Panc1 (cell line): ENCODE results near the gene CA9. TPM values are rescaled to one million over a fixed set of nuclear protein-coding genes. Genes with fewer than 3 reads are reported as not detected.
"Not testable (repeated sequence)": the region's sequence is repeated elsewhere in the genome, so short reads cannot be mapped to it uniquely, and the experiment has no call there.

Experiments
- ATAC-seq: fragments of 200-7000 bp; cut with Tn5 transposase; 2 replicates; pipeline ENCODE4 v1.9.1; 2020; ENCODE audit warnings: mild to moderate bottlenecking, moderate library complexity
- BruUV-seq: library from RNA; stranded (reverse); fragments of 400-500 nt; replicated peaks from 2 replicates; lab custom pipeline; 2021; lab: Mats Ljungman, UMichigan
- CTCF ChIA-PET: fragments of 300-600 bp; sonication (Branson Sonifier 250); formaldehyde crosslinking; loops from one replicate; lab custom pipeline; 2022; ENCODE audit warnings: antibody characterized with exemption; lab: Charles Lee
- POLR2A ChIA-PET: fragments of 300-600 bp; sonication (Branson Sonifier 250); formaldehyde crosslinking; loops from one replicate; lab custom pipeline; 2022; ENCODE audit warnings: antibody characterized with exemption; lab: Charles Lee
- DNase-seq: peaks from one replicate; pipeline ENCODE4 v3.0.0-alpha.2; 2010; ENCODE audit warnings: low read depth, low spot score
- H3K27ac ChIP-seq: 2 replicates; pipeline ENCODE4 v1.5.1; 2011; ENCODE audit warnings: mild to moderate bottlenecking, low read length, inconsistent platforms
- H3K27me3 ChIP-seq: fragments of 200-500 bp; sonication (Bioruptor generic); 2 replicates; pipeline ENCODE4 v1.6.0; 2014; ENCODE audit warnings: low read length, inconsistent platforms; ENCODE audit not compliant: control insufficient read depth, insufficient read depth
- H3K36me3 ChIP-seq: fragments of 200-500 bp; sonication (Bioruptor generic); 2 replicates; pipeline ENCODE4 v1.5.1; 2014; ENCODE audit warnings: inconsistent platforms, mild to moderate bottlenecking, low read length, moderate library complexity; ENCODE audit not compliant: control insufficient read depth, insufficient read depth
- H3K4me1 ChIP-seq: 2 replicates; pipeline ENCODE4 v1.5.1; 2011; ENCODE audit warnings: inconsistent platforms, mild to moderate bottlenecking, low read length, moderate library complexity; ENCODE audit not compliant: control insufficient read depth, insufficient read depth
- H3K4me3 ChIP-seq, 2 experiments: 2 replicates each; pipeline ENCODE4 v1.5.1; 2011 to 2012; ENCODE audit warnings: low read depth in 2 of 2, low read length in 2 of 2, mild to moderate bottlenecking in 2 of 2, inconsistent platforms in 1 of 2, moderate library complexity in 1 of 2
- H3K9me3 ChIP-seq: fragments of 200-500 bp; sonication (Bioruptor generic); 2 replicates; pipeline ENCODE4 v1.5.1; 2014; ENCODE audit warnings: low read depth, mild to moderate bottlenecking, inconsistent platforms, low read length, moderate library complexity; ENCODE audit not compliant: control insufficient read depth, insufficient read depth
- POLR2AphosphoS5 ChIP-seq: IDR thresholded peaks from 2 replicates; pipeline ENCODE4 v1.6.1; 2012; ENCODE audit warnings: mild to moderate bottlenecking, low read depth, low read length, moderate library complexity
- REST ChIP-seq, 2 experiments: IDR thresholded peaks; 2 replicates each; pipeline ENCODE4 v1.6.1; 2011 to 2012; ENCODE audit warnings: low read depth in 2 of 2, control low read depth in 1 of 2, low read length in 1 of 2, mild to moderate bottlenecking in 1 of 2, moderate library complexity in 1 of 2; ENCODE audit not compliant: insufficient read depth in 1 of 2
- SIN3A ChIP-seq: IDR thresholded peaks from 2 replicates; pipeline ENCODE4 v1.6.1; 2012; ENCODE audit warnings: low read depth, mild to moderate bottlenecking, low read length, moderate library complexity, borderline replicate concordance; ENCODE audit not compliant: insufficient read depth
- TCF7L2 ChIP-seq: IDR thresholded peaks from 2 replicates; pipeline ENCODE4 v1.6.1; 2011; ENCODE audit warnings: mild to moderate bottlenecking, low read depth, low read length, inconsistent platforms
- in situ Hi-C: cut with HindIII; loops from 2 replicates; pipeline ENCODE4 v1.10.0; 2016; ENCODE audit warnings: low sequenced_read_pairs, low pct_unique_long_range_greater_than_20kb
- intact Hi-C: fragments of 100-400 bp; cut with micrococcal nuclease; formaldehyde crosslinking; loops from one replicate; pipeline ENCODE4 v1.10.0; 2022; ENCODE audit not compliant: unreplicated experiment
- total RNA-seq: library from RNA; stranded (reverse); gene quantifications from one replicate; pipeline ENCODE4 v1.2.1, GENCODE V29; 2021; ENCODE audit not compliant: unreplicated experiment
- TF ChIP-seq, protein P1 (sequence below): fragments of 450-650 bp; IDR thresholded peaks from 2 replicates; pipeline ENCODE4 v1.5.1; 2017; ENCODE audit warnings: mild to moderate bottlenecking

CA9 gene
- total RNA-seq, 1 experiment from 2014 or later = 0.31 TPM

DNA sequence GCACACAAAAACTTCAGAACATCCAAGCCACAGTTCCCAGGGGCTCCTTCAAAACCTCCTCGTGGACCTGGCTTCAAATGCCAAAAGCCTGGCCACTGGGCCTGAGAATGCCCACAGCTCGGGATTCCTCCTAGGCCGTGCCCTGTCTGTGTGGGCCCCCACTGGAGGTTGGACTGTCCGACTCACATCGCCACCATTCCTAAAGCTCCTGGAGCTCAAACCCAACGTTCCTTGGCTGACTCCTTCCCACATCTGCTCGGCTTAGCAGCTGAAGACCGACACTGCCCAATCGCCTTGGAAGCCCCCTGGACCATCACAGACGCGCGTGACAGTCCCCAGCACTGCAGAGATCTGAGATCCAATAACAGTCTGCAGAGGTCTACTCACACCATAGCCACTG is 30.7 kb upstream of the CA9 start:
- ChIA-PET CTCF (no interaction called here), POLR2A (no interaction called here)
- Histone ChIP-seq H3K9me3 (no peaks in the 10 kb centered on the region), H3K36me3 (no peaks in the 10 kb centered on the region), H3K4me1 (peaks cover 9% of the 10 kb centered on the region), H3K27me3 (no peaks in the 10 kb centered on the region), H3K4me3 (no peak overlapping the region), H3K27ac (no peak overlapping the region)
- in situ Hi-C loops (no loop called here), intact Hi-C loops (no loop called here)
- no TSS peak for BruUV-seq
- TF ChIP-seq, protein P1, sequence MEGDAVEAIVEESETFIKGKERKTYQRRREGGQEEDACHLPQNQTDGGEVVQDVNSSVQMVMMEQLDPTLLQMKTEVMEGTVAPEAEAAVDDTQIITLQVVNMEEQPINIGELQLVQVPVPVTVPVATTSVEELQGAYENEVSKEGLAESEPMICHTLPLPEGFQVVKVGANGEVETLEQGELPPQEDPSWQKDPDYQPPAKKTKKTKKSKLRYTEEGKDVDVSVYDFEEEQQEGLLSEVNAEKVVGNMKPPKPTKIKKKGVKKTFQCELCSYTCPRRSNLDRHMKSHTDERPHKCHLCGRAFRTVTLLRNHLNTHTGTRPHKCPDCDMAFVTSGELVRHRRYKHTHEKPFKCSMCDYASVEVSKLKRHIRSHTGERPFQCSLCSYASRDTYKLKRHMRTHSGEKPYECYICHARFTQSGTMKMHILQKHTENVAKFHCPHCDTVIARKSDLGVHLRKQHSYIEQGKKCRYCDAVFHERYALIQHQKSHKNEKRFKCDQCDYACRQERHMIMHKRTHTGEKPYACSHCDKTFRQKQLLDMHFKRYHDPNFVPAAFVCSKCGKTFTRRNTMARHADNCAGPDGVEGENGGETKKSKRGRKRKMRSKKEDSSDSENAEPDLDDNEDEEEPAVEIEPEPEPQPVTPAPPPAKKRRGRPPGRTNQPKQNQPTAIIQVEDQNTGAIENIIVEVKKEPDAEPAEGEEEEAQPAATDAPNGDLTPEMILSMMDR = no peak
- TF ChIP-seq TCF7L2 (no peak), REST (IDR thresholded peaks at IDR 0.05; ENCODE audit: insufficient read depth in 1 of 2, low read depth in 2 of 2, low read length in 1 of 2) (no peak), POLR2AphosphoS5 (no peak), SIN3A (no peak)
- DNase-seq = no peak
- ATAC-seq = no peak

DNA sequence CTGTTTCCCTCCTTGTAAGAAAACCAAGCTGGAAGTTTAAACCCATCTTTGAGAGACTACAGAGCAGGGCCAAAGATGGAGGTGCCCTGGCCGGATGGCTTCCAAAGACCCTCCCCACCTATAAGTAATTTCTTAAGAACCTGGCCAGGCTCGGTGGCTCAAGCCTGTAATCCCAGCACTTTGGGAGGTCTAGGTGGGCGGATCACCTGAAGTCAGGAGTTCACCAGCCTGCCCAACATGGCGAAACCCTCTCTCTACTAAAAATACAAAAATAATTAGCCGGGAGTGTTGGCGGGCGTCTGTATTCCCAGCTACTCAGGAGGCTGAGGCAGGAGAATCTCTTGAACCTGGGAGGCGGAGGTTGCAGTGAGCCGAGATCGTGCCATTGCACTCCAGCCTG is 28.0 kb upstream of the CA9 start:
- ATAC-seq, in situ Hi-C loops, intact Hi-C loops, BruUV-seq, DNase-seq, H3K4me1 ChIP-seq, H3K9me3 ChIP-seq, H3K27me3 ChIP-seq, H3K36me3 ChIP-seq: not testable (repeated sequence)
- Histone ChIP-seq H3K4me3 (peak overlapping the region; percentile 61 to 84), H3K27ac (peak overlapping the region; percentile 82; the same call in 1 of the 2 replicates)
- ChIA-PET CTCF (interaction anchor here (0.7 kb wide), 1 partner anchor 77 kb away, joined by 7 read pairs; no protein-coding TSS in a partner anchor), POLR2A (interaction anchor here (0.6 to 0.7 kb wide), 2 partner anchors 135 to 162 kb away, joined by 3 to 5 read pairs; no protein-coding TSS in a partner anchor)

- ATAC-seq (peak; percentile 43), DNase-seq (no peak)
- Histone ChIP-seq H3K27ac (peak overlapping the region; percentile 82), H3K4me3 (peak overlapping the region; percentile 61 to 84), H3K4me1 (peaks cover 9% of the 10 kb centered on the region), H3K36me3 (no peaks in the 10 kb centered on the region), H3K27me3 (no peaks in the 10 kb centered on the region), H3K9me3 (no peaks in the 10 kb centered on the region)
- in situ Hi-C loops = no loop called here
- intact Hi-C loops = no loop called here
- TF ChIP-seq SIN3A (no peak), TCF7L2 (no peak), POLR2AphosphoS5 (no peak), REST (IDR thresholded peaks at IDR 0.05; ENCODE audit: insufficient read depth in 1 of 2, low read depth in 2 of 2, low read length in 1 of 2) (no peak)
- TF ChIP-seq, protein P1 = no peak
- ChIA-PET POLR2A (interaction anchor here (0.6 to 0.7 kb wide), 2 partner anchors 134 to 163 kb away, joined by 3 to 5 read pairs; no protein-coding TSS in a partner anchor), CTCF (interaction anchor here (0.7 kb wide), 1 partner anchor 77 kb away, joined by 7 read pairs; no protein-coding TSS in a partner anchor)
- TSS peak; percentile 88 for BruUV-seq
Measured at GRCh38 chr9:35646153-35646532, 27.6 kb upstream of the CA9 start.
